Tibial nerve (tissue), 4 donors: ENCODE measurements around the gene ATE1. TPM values are rescaled to one million over a fixed set of nuclear protein-coding genes. Genes with fewer than 3 reads are reported as not detected.

ENCODE experiments used
- DNase-seq, 2 donors: peaks; one replicate each; pipeline ENCODE4 v3.0.0-alpha.2; 2019; ENCODE audit warnings: low spot score in 2 of 2
- H3K27ac ChIP-seq, 4 donors: fragments of 200-600 bp; sonication (generic) in 3 of 4; one replicate each; pipeline ENCODE4 v1.5.1; 2017 to 2019; ENCODE audit warnings: mild to moderate bottlenecking in 1 of 4
- H3K27me3 ChIP-seq, 2 donors: fragments of 200-600 bp; sonication (generic) in 1 of 2; one replicate each; pipeline versions ENCODE4 v1.5.1 to v1.6.0; 2017 to 2019
- H3K36me3 ChIP-seq, 3 donors: fragments of 200-600 bp; sonication (generic); one replicate each; pipeline ENCODE4 v1.5.1; 2018 to 2019
- H3K4me1 ChIP-seq, 4 donors: fragments of 200-600 bp; sonication (generic) in 3 of 4; one replicate each; pipeline ENCODE4 v1.5.1; 2017 to 2019
- H3K4me3 ChIP-seq, 4 donors: fragments of 200-600 bp; sonication (generic) in 3 of 4; one replicate each; pipeline ENCODE4 v1.5.1; 2017 to 2019; ENCODE audit warnings: mild to moderate bottlenecking in 1 of 4, moderate library complexity in 1 of 4
- H3K9me3 ChIP-seq, 4 donors: fragments of 200-600 bp; sonication (generic) in 3 of 4; one replicate each; pipeline ENCODE4 v1.5.1; 2017 to 2019
- CTCF ChIP-seq, 5 experiments: fragments of 200-600 bp in 3 of 5; fragments of 450-650 bp in 2 of 5; sonication (generic) in 3 of 5; IDR thresholded peaks; one replicate each; pipeline ENCODE4 v1.5.1; 2016 to 2019; ENCODE audit warnings: antibody characterized with exemption in 5 of 5, mild to moderate bottlenecking in 3 of 5, moderate library complexity in 2 of 5
- EP300 ChIP-seq, 2 donors: sonication (generic); formaldehyde crosslinking; IDR thresholded peaks; one replicate each; pipeline ENCODE4 v1.6.1; 2017; ENCODE audit warnings: antibody characterized with exemption in 2 of 2, mild to moderate bottlenecking in 1 of 2
- POLR2A ChIP-seq, 2 donors: fragments of 450-650 bp; IDR thresholded peaks; one replicate each; pipeline ENCODE4 v1.6.1; 2017; ENCODE audit warnings: antibody characterized with exemption in 2 of 2, mild to moderate bottlenecking in 2 of 2, moderate library complexity in 2 of 2
- WGBS, 2 donors: methylation state at CpG; one replicate each; pipeline ENCODE4 v1.1.5; 2018; 5-methylcytosine and 5-hydroxymethylcytosine counted together
- total RNA-seq, 4 donors: library from RNA; depleted of rRNA; stranded (reverse); fragments of >200 nt; gene quantifications; one replicate each; pipeline ENCODE4 v1.1.0, GENCODE V29; 2016

Gene ATE1
- total RNA-seq, 4 donors from 2014 or later: 18.3 to 24.5 (median 23.5) TPM

GRCh38 chr10:121741248-121741792 is 186.5 kb downstream of the ATE1 start:
- no peak for DNase-seq
- TF ChIP-seq CTCF (IDR thresholded peaks at IDR 0.05) (no peak), POLR2A (IDR thresholded peaks at IDR 0.05) (no peak), EP300 (IDR thresholded peaks at IDR 0.05) (no peak)
- Histone ChIP-seq H3K4me3 (no peak overlapping the region), H3K27me3 (no peaks in the 10 kb centered on the region), H3K36me3 (peaks cover 0 to 11% (median 0%) of the 10 kb centered on the region in 3 donors), H3K9me3 (no peaks in the 10 kb centered on the region), H3K27ac (no peak overlapping the region), H3K4me1 (no peaks in the 10 kb centered on the region)
- 0% methylated on average over 1 of the region's 1 CpG for WGBS, 2 donors

- 81 to 82% methylated on average over 2 of the region's 2 CpGs for WGBS, 2 donors
- H3K36me3 ChIP-seq: peaks cover 0 to 11% (median 0%) of the 10 kb centered on the region in 3 donors
Measured at GRCh38 chr10:121740069-121740468, 187.8 kb downstream of the ATE1 start.

GRCh38 chr10:121739114-121739513 is 188.7 kb downstream of the ATE1 start:
- 96 to 98% methylated on average over 4 of the region's 4 CpGs for WGBS, 2 donors
- H3K27me3 ChIP-seq: peaks cover 0 to 7% of the 10 kb centered on the region in 2 donors
- no peak overlapping the region for H3K27ac ChIP-seq
- H3K4me3 ChIP-seq: no peak overlapping the region
- TF ChIP-seq CTCF (IDR thresholded peaks at IDR 0.05): no peak
- no peak for TF ChIP-seq POLR2A (IDR thresholded peaks at IDR 0.05)
- TF ChIP-seq EP300 (IDR thresholded peaks at IDR 0.05): no peak
- no peaks in the 10 kb centered on the region for H3K9me3 ChIP-seq
- no peaks in the 10 kb centered on the region for H3K4me1 ChIP-seq
- peaks cover 0 to 11% (median 0%) of the 10 kb centered on the region in 3 donors for H3K36me3 ChIP-seq
- DNase-seq: no peak

More at GRCh38 chr10:121740069-121740468, 187.8 kb downstream of the ATE1 start:
- no peaks in the 10 kb centered on the region for H3K4me1 ChIP-seq
- no peak for TF ChIP-seq CTCF (IDR thresholded peaks at IDR 0.05)
- TF ChIP-seq POLR2A (IDR thresholded peaks at IDR 0.05): no peak
- TF ChIP-seq EP300 (IDR thresholded peaks at IDR 0.05): no peak
- H3K9me3 ChIP-seq: no peaks in the 10 kb centered on the region
- H3K27ac ChIP-seq: no peak overlapping the region
- H3K27me3 ChIP-seq: peaks cover 0 to 2% of the 10 kb centered on the region in 2 donors
- H3K4me3 ChIP-seq: no peak overlapping the region
- DNase-seq: no peak

- no peak for DNase-seq
- Histone ChIP-seq H3K4me1 (no peaks in the 10 kb centered on the region), H3K27ac (no peak overlapping the region), H3K27me3 (peaks cover 0 to 10% of the 10 kb centered on the region in 2 donors), H3K4me3 (no peak overlapping the region), H3K36me3 (no peaks in the 10 kb centered on the region), H3K9me3 (no peaks in the 10 kb centered on the region)
- TF ChIP-seq CTCF (IDR thresholded peaks at IDR 0.05) (no peak), POLR2A (IDR thresholded peaks at IDR 0.05) (no peak), EP300 (IDR thresholded peaks at IDR 0.05) (no peak)
- WGBS, 2 donors: 64 to 70% methylated on average over 13 of the region's 13 CpGs
Measured at GRCh38 chr10:121736315-121737130, 191.3 kb downstream of the ATE1 start.

GRCh38 chr10:121735263-121735662 is 192.6 kb downstream of the ATE1 start:
- peaks cover 0 to 10% of the 10 kb centered on the region in 2 donors for H3K27me3 ChIP-seq
- H3K4me3 ChIP-seq: no peak overlapping the region
- no peaks in the 10 kb centered on the region for H3K36me3 ChIP-seq
- H3K4me1 ChIP-seq: no peaks in the 10 kb centered on the region
- H3K27ac ChIP-seq: no peak overlapping the region
- 56 to 63% methylated on average over 13 of the region's 13 CpGs for WGBS, 2 donors
- DNase-seq: no peak
- TF ChIP-seq CTCF (IDR thresholded peaks at IDR 0.05) (no peak), EP300 (IDR thresholded peaks at IDR 0.05) (no peak), POLR2A (IDR thresholded peaks at IDR 0.05) (no peak)
- H3K9me3 ChIP-seq: no peaks in the 10 kb centered on the region
